HCT116 (cell line): ENCODE data around the gene DNM2.

ENCODE experiments used
- EZH2 ChIP-seq: fragments of 200-600 bp; sonication (generic); IDR thresholded peaks from 2 replicates; pipeline ENCODE4 v1.6.1; 2017; ENCODE audit warnings: antibody characterized with exemption, mixed run types
- EZH2phosphoT487 ChIP-seq: fragments of 200-600 bp; IDR thresholded peaks from 2 replicates; pipeline ENCODE4 v1.6.1; 2018; ENCODE audit warnings: antibody characterized with exemption, borderline replicate concordance
- SIN3A ChIP-seq: IDR thresholded peaks from 2 replicates; pipeline ENCODE4 v1.6.1; 2012; ENCODE audit warnings: low read depth
- SP1 ChIP-seq: IDR thresholded peaks from 2 replicates; pipeline ENCODE4 v1.6.1; 2012; ENCODE audit warnings: low read depth
- SRF ChIP-seq: IDR thresholded peaks from 2 replicates; pipeline ENCODE4 v1.6.1; 2012; ENCODE audit warnings: low read depth
- TCF7L2 ChIP-seq: IDR thresholded peaks from 2 replicates; pipeline ENCODE4 v1.7.0; 2011; ENCODE audit warnings: borderline replicate concordance, inconsistent platforms; ENCODE audit not compliant: insufficient read depth, insufficient read length; ENCODE audit errors: extremely low read depth
- TF ChIP-seq, protein P1 (sequence below): IDR thresholded peaks from 2 replicates; pipeline ENCODE4 v1.6.1; 2012
- TF ChIP-seq, protein P2 (sequence below), 3 experiments: fragments of 200-600 bp in 1 of 3; sonication (generic) in 1 of 3; IDR thresholded peaks in 2 of 3; conservative IDR thresholded peaks in 1 of 3; 2 replicates each; pipeline ENCODE4 v1.5.1; 2012 to 2017; ENCODE audit warnings: low read depth in 2 of 3, low read length in 2 of 3, antibody characterized with exemption in 1 of 3, borderline replicate concordance in 1 of 3, control low read depth in 1 of 3, mild to moderate bottlenecking in 1 of 3, mixed read lengths in 1 of 3, mixed run types in 1 of 3, moderate library complexity in 1 of 3; ENCODE audit not compliant: insufficient read depth in 1 of 3
- TF ChIP-seq, protein P3 (sequence below): IDR thresholded peaks from 2 replicates; pipeline ENCODE4 v1.6.1; 2012

DNA sequence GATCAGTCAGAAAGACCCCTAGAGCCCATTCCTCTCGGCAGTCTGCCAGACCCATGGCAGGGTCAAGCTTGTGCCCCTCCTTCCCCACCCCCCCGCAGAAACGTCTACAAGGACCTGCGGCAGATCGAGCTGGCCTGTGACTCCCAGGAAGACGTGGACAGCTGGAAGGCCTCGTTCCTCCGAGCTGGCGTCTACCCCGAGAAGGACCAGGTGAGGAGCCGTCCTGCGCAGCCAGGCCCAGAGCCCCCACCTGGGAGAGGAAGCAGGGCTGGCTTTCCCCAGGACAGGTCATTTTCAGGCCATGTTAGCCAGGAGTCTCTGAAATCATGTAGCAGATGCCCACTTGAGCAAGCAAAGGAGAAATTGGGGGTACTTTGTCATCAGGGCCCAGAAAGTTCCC is 105.8 kb downstream of the DNM2 start:
- TF ChIP-seq EZH2phosphoT487 (no peak), SP1 (no peak), TCF7L2 (no peak), SIN3A (no peak), EZH2 (no peak), SRF (no peak)
- TF ChIP-seq, protein P1, sequence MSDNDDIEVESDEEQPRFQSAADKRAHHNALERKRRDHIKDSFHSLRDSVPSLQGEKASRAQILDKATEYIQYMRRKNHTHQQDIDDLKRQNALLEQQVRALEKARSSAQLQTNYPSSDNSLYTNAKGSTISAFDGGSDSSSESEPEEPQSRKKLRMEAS, result no peak
- TF ChIP-seq, protein P2, sequence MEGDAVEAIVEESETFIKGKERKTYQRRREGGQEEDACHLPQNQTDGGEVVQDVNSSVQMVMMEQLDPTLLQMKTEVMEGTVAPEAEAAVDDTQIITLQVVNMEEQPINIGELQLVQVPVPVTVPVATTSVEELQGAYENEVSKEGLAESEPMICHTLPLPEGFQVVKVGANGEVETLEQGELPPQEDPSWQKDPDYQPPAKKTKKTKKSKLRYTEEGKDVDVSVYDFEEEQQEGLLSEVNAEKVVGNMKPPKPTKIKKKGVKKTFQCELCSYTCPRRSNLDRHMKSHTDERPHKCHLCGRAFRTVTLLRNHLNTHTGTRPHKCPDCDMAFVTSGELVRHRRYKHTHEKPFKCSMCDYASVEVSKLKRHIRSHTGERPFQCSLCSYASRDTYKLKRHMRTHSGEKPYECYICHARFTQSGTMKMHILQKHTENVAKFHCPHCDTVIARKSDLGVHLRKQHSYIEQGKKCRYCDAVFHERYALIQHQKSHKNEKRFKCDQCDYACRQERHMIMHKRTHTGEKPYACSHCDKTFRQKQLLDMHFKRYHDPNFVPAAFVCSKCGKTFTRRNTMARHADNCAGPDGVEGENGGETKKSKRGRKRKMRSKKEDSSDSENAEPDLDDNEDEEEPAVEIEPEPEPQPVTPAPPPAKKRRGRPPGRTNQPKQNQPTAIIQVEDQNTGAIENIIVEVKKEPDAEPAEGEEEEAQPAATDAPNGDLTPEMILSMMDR (IDR thresholded peaks at IDR 0.05 in 2 of 3, conservative IDR thresholded peaks at IDR 0.05 in 1 of 3; ENCODE audit: borderline replicate concordance in 1 of 3, insufficient read depth in 1 of 3, low read depth in 2 of 3, low read length in 2 of 3), result no peak
- TF ChIP-seq, protein P3, sequence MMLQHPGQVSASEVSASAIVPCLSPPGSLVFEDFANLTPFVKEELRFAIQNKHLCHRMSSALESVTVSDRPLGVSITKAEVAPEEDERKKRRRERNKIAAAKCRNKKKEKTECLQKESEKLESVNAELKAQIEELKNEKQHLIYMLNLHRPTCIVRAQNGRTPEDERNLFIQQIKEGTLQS, result no peak
